ENCODE data around the gene LRMDA.

Gene LRMDA

DNA sequence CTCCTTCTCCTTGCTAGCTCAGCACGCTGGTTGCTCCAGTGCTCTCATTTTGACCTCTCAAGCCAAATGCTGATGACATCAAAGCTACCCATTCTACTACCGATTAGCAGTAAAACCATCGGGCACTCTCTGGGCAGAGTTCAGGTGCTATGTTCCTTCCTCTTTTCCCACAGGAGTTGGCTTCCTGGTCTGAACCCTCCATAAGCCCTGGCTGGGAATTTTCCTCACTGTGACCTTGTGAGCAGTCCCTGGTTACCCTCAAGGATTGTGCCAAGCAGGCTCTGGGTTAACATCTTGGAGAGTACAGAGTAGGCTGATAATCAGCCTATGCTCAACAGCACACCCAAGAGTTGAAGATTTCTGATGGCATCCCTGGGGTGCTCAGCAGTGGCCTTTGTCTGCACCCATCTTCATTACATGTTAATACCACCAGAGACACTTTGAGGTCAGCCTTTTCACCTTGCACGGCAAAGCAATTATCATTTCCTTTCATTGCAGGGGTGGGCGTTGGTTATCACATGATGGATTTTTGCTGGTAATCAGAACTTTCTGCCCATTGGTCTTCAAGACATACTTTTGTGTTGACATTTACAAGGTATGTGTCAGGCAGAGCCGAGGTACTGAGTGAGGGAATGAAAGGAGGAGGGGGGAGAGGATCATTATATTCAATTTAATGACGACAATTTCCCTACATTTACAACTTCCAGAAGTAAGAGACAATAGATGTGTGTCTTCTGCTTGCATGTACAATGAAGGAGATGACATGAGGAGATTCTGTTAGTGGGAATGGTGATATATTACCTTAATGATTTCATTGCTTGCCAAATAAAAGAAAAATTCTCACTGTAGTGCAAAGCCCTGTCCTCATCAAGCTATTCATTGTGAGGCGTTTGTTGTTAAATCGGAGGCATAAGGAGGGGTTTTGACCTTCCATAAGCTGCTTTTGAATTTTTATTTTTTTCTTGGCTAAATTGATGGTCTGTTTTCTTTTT, 452.0 kb downstream of the LRMDA start:
- DNase-seq (ENCODE audit: low read depth): no peak
- H3K4me3 ChIP-seq (ENCODE audit: low read depth, low read length): no peak overlapping the region
- TF ChIP-seq, protein P1, sequence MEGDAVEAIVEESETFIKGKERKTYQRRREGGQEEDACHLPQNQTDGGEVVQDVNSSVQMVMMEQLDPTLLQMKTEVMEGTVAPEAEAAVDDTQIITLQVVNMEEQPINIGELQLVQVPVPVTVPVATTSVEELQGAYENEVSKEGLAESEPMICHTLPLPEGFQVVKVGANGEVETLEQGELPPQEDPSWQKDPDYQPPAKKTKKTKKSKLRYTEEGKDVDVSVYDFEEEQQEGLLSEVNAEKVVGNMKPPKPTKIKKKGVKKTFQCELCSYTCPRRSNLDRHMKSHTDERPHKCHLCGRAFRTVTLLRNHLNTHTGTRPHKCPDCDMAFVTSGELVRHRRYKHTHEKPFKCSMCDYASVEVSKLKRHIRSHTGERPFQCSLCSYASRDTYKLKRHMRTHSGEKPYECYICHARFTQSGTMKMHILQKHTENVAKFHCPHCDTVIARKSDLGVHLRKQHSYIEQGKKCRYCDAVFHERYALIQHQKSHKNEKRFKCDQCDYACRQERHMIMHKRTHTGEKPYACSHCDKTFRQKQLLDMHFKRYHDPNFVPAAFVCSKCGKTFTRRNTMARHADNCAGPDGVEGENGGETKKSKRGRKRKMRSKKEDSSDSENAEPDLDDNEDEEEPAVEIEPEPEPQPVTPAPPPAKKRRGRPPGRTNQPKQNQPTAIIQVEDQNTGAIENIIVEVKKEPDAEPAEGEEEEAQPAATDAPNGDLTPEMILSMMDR (IDR thresholded peaks at IDR 0.05; ENCODE audit: control insufficient read depth, extremely low read depth, insufficient read depth): no peak

DNA sequence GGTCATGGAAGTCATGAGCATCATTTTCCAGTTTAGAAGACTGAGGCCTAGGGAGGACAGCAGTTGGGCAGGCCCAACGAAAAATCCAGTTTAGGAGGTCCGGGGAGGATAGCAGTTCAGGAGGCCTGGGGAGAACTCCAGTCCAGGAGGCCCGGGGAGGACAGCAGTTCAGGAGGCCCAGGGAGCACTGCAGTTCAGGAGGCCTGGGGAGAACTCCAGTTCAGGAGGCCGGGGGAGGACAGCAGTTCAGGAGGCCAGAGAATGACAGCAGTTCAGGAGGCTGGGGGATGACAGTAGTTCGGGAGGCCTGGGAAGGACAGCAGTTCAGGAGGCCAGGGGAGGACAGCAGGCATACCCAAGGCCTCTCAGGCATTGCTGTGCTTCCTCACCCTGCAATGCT, 453.4 kb downstream of the LRMDA start:
- H3K4me3 ChIP-seq (ENCODE audit: low read depth, low read length): no peak overlapping the region
- TF ChIP-seq, protein P1 (IDR thresholded peaks at IDR 0.05; ENCODE audit: control insufficient read depth, extremely low read depth, insufficient read depth): no peak
- DNase-seq (ENCODE audit: low read depth): no peak

DNA sequence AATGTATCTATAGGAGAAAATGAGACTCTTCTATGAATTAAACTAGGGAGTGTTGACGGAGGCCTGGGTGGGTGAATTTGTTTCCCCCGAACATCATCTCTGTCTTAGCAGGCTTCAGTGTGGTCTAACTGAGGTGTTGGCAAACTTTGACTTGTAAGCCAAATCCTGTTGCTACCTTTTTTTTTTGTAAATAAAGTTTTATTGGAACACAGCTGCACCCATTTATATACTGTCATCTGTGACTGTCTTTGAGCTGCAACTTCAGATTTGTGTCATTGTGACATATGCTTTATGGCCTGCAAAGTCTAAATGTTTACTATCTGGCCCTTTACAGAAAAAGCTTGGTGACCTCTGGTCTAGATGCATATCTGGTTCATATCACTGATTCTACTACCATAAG, 455.9 kb downstream of the LRMDA start:
- no peak overlapping the region for H3K4me3 ChIP-seq (ENCODE audit: low read depth, low read length)
- TF ChIP-seq, protein P1 (IDR thresholded peaks at IDR 0.05; ENCODE audit: control insufficient read depth, extremely low read depth, insufficient read depth): no peak
- DNase-seq (ENCODE audit: low read depth): no peak

DNA sequence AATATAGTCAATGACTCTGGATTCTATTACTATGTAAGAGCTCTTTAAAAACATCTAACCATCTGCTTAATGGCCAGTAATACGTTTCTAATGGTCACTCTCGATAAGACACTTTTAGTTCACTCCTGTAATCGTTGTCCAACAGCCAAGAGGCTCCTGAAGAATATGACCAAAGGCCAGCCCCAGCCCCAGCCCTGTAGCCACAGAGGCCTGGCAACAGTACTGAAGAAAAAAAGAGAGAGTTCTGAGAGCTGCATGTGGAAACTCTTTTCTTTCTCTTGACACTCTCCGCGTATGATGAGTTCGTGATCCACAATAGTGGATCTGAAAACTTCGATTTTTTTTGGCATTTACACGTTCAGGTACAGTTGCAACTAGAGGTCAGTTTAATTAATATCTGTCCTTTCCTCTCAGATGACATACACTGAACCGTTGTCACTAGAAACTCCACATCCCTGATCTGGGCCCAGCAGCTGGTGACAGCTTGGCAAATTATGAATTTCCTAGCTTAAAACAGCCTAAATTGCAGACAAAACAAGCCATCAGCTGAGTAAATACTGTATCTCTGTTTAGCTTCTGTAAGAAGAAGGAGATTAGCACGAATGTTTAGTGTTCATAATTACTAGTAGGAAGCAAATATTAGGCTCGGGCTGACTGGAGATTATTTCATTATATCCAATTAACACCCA, 456.7 kb downstream of the LRMDA start:
- TF ChIP-seq, protein P1 (IDR thresholded peaks at IDR 0.05; ENCODE audit: control insufficient read depth, extremely low read depth, insufficient read depth): no peak
- no peak overlapping the region for H3K4me3 ChIP-seq (ENCODE audit: low read depth, low read length)
- DNase-seq (ENCODE audit: low read depth): no peak

DNA sequence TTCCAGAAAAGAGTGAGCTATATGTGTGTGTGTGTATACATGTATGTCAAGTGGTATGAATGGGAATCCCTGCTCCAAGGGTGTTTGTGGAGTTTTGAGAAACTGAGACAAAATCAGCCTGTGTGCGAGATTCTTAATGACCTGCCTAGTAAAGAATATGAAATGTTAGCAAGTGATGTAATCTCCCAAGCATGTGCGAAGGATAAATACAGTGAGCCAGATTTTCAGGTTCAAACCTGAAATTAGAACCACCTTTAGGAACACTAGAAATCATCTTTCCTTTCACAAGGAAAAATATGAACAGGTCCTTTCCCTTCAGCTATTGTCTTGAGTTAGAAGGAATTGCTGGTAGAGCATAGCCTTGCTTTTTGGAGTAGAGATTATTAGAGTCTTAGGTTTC, 457.6 kb downstream of the LRMDA start:
- TF ChIP-seq, protein P1 (IDR thresholded peaks at IDR 0.05; ENCODE audit: control insufficient read depth, extremely low read depth, insufficient read depth): no peak
- no peak overlapping the region for H3K4me3 ChIP-seq (ENCODE audit: low read depth, low read length)
- no peak for DNase-seq (ENCODE audit: low read depth)

DNA sequence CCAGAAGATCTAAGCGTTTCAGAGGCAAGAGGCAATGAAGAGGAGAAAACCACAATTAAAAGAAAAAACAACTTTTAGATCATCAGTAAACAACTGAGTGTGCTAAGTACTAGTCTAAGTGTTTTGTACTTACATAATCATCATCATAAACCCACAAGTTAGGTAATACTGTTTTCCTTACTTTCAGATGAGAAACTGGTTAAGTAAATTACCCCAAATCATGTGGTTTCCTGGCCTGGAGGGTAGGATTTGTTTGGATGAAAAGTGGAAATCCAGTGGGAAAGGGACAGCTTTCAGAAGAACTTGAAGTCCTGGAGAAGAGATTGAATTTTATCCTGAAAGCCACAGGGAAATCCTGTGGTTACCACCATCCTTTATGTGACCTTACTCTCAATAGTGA, 463.3 kb downstream of the LRMDA start:
- no peak for DNase-seq (ENCODE audit: low read depth)
- TF ChIP-seq, protein P1 (IDR thresholded peaks at IDR 0.05; ENCODE audit: control insufficient read depth, extremely low read depth, insufficient read depth): no peak
- no peak overlapping the region for H3K4me3 ChIP-seq (ENCODE audit: low read depth, low read length)

Data from LNCaP clone FGC (cell line).